Heart left ventricle (tissue), 13 donors: ENCODE measurements around the gene ZNF346.

Experiments used
- CTCF ChIP-seq, 12 donors: fragments of 200-600 bp; sonication (generic) in 4 of 12; IDR thresholded peaks; one replicate each; pipeline versions ENCODE4 v1.5.0 to v1.8.0; 2018 to 2022; ENCODE audit warnings: antibody characterized with exemption in 12 of 12, mild to moderate bottlenecking in 5 of 12
- POLR2A ChIP-seq, 2 donors: fragments of 450-650 bp; IDR thresholded peaks; one replicate each; pipeline ENCODE4 v1.6.1; 2017; ENCODE audit warnings: antibody characterized with exemption in 2 of 2, mild to moderate bottlenecking in 2 of 2, moderate library complexity in 2 of 2
- donor health status: ischemic (EF 13 %, LVEDD 7.1; RV severe dilation, severe dysfunction).
- donor health status: DM: no; HTN: yes; CAD: no.
- donor health status: DM: no; HTN: no; CAD: no.
- donor health status: ischemic (EF 25% LVEDD 6.9; RV normal size, moderate dysfunction).
- donor health status: ischemic (EF 25% LVEDD 5.7; RV mildly dilated, moderate dysfunction).
- donor health status: ischemic (EF 35%, LVEDD 5.7; RV mildly dilated, moderate dysfunction).
- donor health status: nonischemic (EF 11% LVEDD 7.7; RV severe dilation, severe dysfunction).
- donor health status: DM: yes; HTN: yes; CAD: no.
- donor health status: PGD.
- donor health status: ischemic (EF 29% LVEDD 5.4; RV normal size, mild dysfunction).
- donor health status: nonischemic (EF 23%, LVEDD 6.1; RV moderate dilation, normal function).

GRCh38 chr5:177122566-177122965 is 100.1 kb downstream of the ZNF346 start:
- TF ChIP-seq CTCF (IDR thresholded peaks at IDR 0.05), result no peak
- no peak for TF ChIP-seq POLR2A (IDR thresholded peaks at IDR 0.05)
